ENCODE measurements around the gene CIZ1.

The CIZ1 gene

GRCh38 chr9:128159522-128159783, 31.9 kb downstream of the CIZ1 start:
- peak overlapping the region; percentile 52 for H3K4me3 ChIP-seq (ENCODE audit: low read depth, low read length)
- TF ChIP-seq CTCF (IDR thresholded peaks at IDR 0.05; ENCODE audit: borderline replicate concordance, insufficient read depth, low read depth, low read length) = no peak

- no peak for TF ChIP-seq CTCF (IDR thresholded peaks at IDR 0.05; ENCODE audit: borderline replicate concordance, insufficient read depth, low read depth, low read length)
- H3K4me3 ChIP-seq (ENCODE audit: low read depth, low read length) = no peak overlapping the region
Observed at GRCh38 chr9:128155736-128156500, 35.5 kb downstream of the CIZ1 start.

GRCh38 chr9:128153947-128154695, 37.3 kb downstream of the CIZ1 start:
- H3K4me3 ChIP-seq (ENCODE audit: low read depth, low read length) = no peak overlapping the region
- TF ChIP-seq CTCF (IDR thresholded peaks at IDR 0.05; ENCODE audit: borderline replicate concordance, insufficient read depth, low read depth, low read length) = no peak

- TF ChIP-seq CTCF (IDR thresholded peaks at IDR 0.05; ENCODE audit: borderline replicate concordance, insufficient read depth, low read depth, low read length) = no peak
- no peak overlapping the region for H3K4me3 ChIP-seq (ENCODE audit: low read depth, low read length)
Observed at GRCh38 chr9:128153060-128153946, 38.1 kb downstream of the CIZ1 start.

- no peak for TF ChIP-seq CTCF (IDR thresholded peaks at IDR 0.05; ENCODE audit: borderline replicate concordance, insufficient read depth, low read depth, low read length)
- H3K4me3 ChIP-seq (ENCODE audit: low read depth, low read length) = no peak overlapping the region
Observed at GRCh38 chr9:128152133-128153059, 39.0 kb downstream of the CIZ1 start.

GRCh38 chr9:128151309-128152132, 39.9 kb downstream of the CIZ1 start:
- no peak for TF ChIP-seq CTCF (IDR thresholded peaks at IDR 0.05; ENCODE audit: borderline replicate concordance, insufficient read depth, low read depth, low read length)
- no peak overlapping the region for H3K4me3 ChIP-seq (ENCODE audit: low read depth, low read length)
